Measurements from ENCODE around the gene BAG3. TPM values are rescaled to one million over a fixed set of nuclear protein-coding genes. Genes with fewer than 3 reads are reported as not detected.
A peak's percentile ranks its signal among the peaks of the same experiment; 100 is the strongest.

The BAG3 gene
- total and polyA plus RNA-seq, 2 donors from 2014 or later, result 42.0 to 54.9 TPM

GRCh38 chr10:119667562-119668328 is 16.6 kb downstream of the BAG3 start:
- no peak for FAIRE-seq
- peaks cover 3 to 19% (median 19%) of the 10 kb centered on the region in 3 donors for H3K36me3 ChIP-seq (ENCODE audit: control insufficient read depth in 2 of 3, insufficient read depth in 3 of 3, low read length in 3 of 3)
- DNase-seq, result peak; percentile 68 to 89 (median 73)
- H3K9ac ChIP-seq (ENCODE audit: low read length in 3 of 3), result peak overlapping the region in 1 of 3 donors; percentile 23
- peaks cover 0 to 47% (median 46%) of the 10 kb centered on the region in 3 donors for H3K4me1 ChIP-seq (ENCODE audit: control insufficient read depth in 2 of 3, insufficient read depth in 2 of 3, low read depth in 1 of 3, low read length in 3 of 3)
- H3K9me3 ChIP-seq (ENCODE audit: control insufficient read depth in 2 of 3, insufficient read depth in 1 of 3, low read length in 3 of 3), result no peaks in the 10 kb centered on the region
- intact Hi-C loops (cut with DNase I), result no loop called here
- peak overlapping the region; percentile 82 to 88 for H3K27ac ChIP-seq (ENCODE audit: low read depth in 2 of 2, low read length in 2 of 2)
- H3K27me3 ChIP-seq (ENCODE audit: control insufficient read depth, insufficient read depth, low read length), result no peaks in the 10 kb centered on the region
- TF ChIP-seq CTCF (IDR thresholded peaks at IDR 0.05; ENCODE audit: borderline replicate concordance, extremely low read depth, insufficient read depth), result no peak
- no peak overlapping the region for H3K4me3 ChIP-seq (ENCODE audit: low read length in 3 of 3)

- peaks cover 0 to 45% (median 42%) of the 10 kb centered on the region in 3 donors for H3K4me1 ChIP-seq (ENCODE audit: control insufficient read depth in 2 of 3, insufficient read depth in 2 of 3, low read depth in 1 of 3, low read length in 3 of 3)
- H3K27ac ChIP-seq (ENCODE audit: low read depth in 2 of 2, low read length in 2 of 2), result peak overlapping the region; percentile 82 to 88
- FAIRE-seq, result no peak
Measured at GRCh38 chr10:119668461-119668860, 17.3 kb downstream of the BAG3 start.

GRCh38 chr10:119669331-119669730 is 18.2 kb downstream of the BAG3 start:
- Histone ChIP-seq H3K36me3 (ENCODE audit: control insufficient read depth in 2 of 3, insufficient read depth in 3 of 3, low read length in 3 of 3) (peaks cover 3 to 35% (median 34%) of the 10 kb centered on the region in 3 donors), H3K27ac (ENCODE audit: low read depth in 2 of 2, low read length in 2 of 2) (peak overlapping the region; percentile 82 to 88), H3K4me1 (ENCODE audit: control insufficient read depth in 2 of 3, insufficient read depth in 2 of 3, low read depth in 1 of 3, low read length in 3 of 3) (peaks cover 0 to 41% (median 40%) of the 10 kb centered on the region in 3 donors), H3K4me3 (ENCODE audit: low read length in 3 of 3) (no peak overlapping the region), H3K9ac (ENCODE audit: low read length in 3 of 3) (peak overlapping the region in 1 of 3 donors; percentile 36), H3K9me3 (ENCODE audit: control insufficient read depth in 2 of 3, insufficient read depth in 1 of 3, low read length in 3 of 3) (no peaks in the 10 kb centered on the region), H3K27me3 (ENCODE audit: control insufficient read depth, insufficient read depth, low read length) (no peaks in the 10 kb centered on the region)
- DNase-seq (no peak), FAIRE-seq (no peak)
- no peak for TF ChIP-seq CTCF (IDR thresholded peaks at IDR 0.05; ENCODE audit: borderline replicate concordance, extremely low read depth, insufficient read depth)
- intact Hi-C loops (cut with DNase I), result no loop called here

More at GRCh38 chr10:119668461-119668860, 17.3 kb downstream of the BAG3 start:
- DNase-seq, result peak in 1 of 5 donors; percentile 45
- intact Hi-C loops (cut with DNase I), result no loop called here
- no peaks in the 10 kb centered on the region for H3K9me3 ChIP-seq (ENCODE audit: control insufficient read depth in 2 of 3, insufficient read depth in 1 of 3, low read length in 3 of 3)
- peak overlapping the region in 1 of 3 donors; percentile 23 for H3K9ac ChIP-seq (ENCODE audit: low read length in 3 of 3)
- no peaks in the 10 kb centered on the region for H3K27me3 ChIP-seq (ENCODE audit: control insufficient read depth, insufficient read depth, low read length)
- H3K36me3 ChIP-seq (ENCODE audit: control insufficient read depth in 2 of 3, insufficient read depth in 3 of 3, low read length in 3 of 3), result peaks cover 3 to 26% (median 26%) of the 10 kb centered on the region in 3 donors
- no peak for TF ChIP-seq CTCF (IDR thresholded peaks at IDR 0.05; ENCODE audit: borderline replicate concordance, extremely low read depth, insufficient read depth)
- no peak overlapping the region for H3K4me3 ChIP-seq (ENCODE audit: low read length in 3 of 3)

Data from kidney (tissue), 14 donors.